HL-60 (cell line): Measurements from ENCODE around the gene GABBR2.

Experiments
- DNase-seq, 2 experiments: peaks; one replicate each; pipeline ENCODE4 v3.0.0-alpha.2; 2010 to 2020; ENCODE audit warnings: low read depth in 1 of 2, low spot score in 1 of 2
- H3K27ac ChIP-seq: fragments of 250-450 bp; sonication (Bioruptor Pico); replicated peaks from 2 replicates; pipeline ENCODE4 v1.5.1; 2020; ENCODE audit warnings: mild to moderate bottlenecking, moderate library complexity
- H3K27me3 ChIP-seq: fragments of 250-450 bp; sonication (Bioruptor Pico); 2 replicates; pipeline ENCODE4 v1.5.1; 2021; ENCODE audit warnings: mild to moderate bottlenecking, moderate library complexity; ENCODE audit not compliant: insufficient read depth, poor library complexity, severe bottlenecking
- H3K4me3 ChIP-seq: replicated peaks from 2 replicates; pipeline ENCODE4 v1.5.1; 2011; ENCODE audit warnings: mild to moderate bottlenecking, control low read depth, low read length; ENCODE audit not compliant: insufficient read depth
- CTCF ChIP-seq: IDR thresholded peaks from one replicate; pipeline ENCODE4 v1.5.1; 2011; ENCODE audit warnings: low read length, control low read depth, inconsistent platforms; ENCODE audit not compliant: insufficient read depth
- GABPA ChIP-seq: IDR thresholded peaks from 2 replicates; pipeline ENCODE4 v1.6.1; 2012; ENCODE audit warnings: low read depth
- POLR2AphosphoS5 ChIP-seq: IDR thresholded peaks from 2 replicates; pipeline ENCODE4 v1.6.1; 2012; ENCODE audit warnings: low read depth
- REST ChIP-seq: IDR thresholded peaks from 2 replicates; pipeline ENCODE4 v1.6.1; 2012; ENCODE audit warnings: low read depth; ENCODE audit not compliant: insufficient replicate concordance
- SPI1 ChIP-seq: IDR thresholded peaks from 2 replicates; pipeline ENCODE4 v1.6.1; 2012; ENCODE audit warnings: low read depth, mild to moderate bottlenecking, borderline replicate concordance

Gene GABBR2

GRCh38 chr9:98583417-98583816 lies 125.3 kb downstream of the GABBR2 start:
- Histone ChIP-seq H3K27me3 (peaks cover 28% of the 10 kb centered on the region), H3K27ac (no peak overlapping the region), H3K4me3 (no peak overlapping the region)
- DNase-seq, result no peak
- TF ChIP-seq CTCF (no peak), GABPA (no peak), SPI1 (no peak), REST (no peak), POLR2AphosphoS5 (no peak)

GRCh38 chr9:98580956-98581355 lies 127.8 kb downstream of the GABBR2 start:
- peaks cover 18% of the 10 kb centered on the region for H3K27me3 ChIP-seq
- no peak overlapping the region for H3K27ac ChIP-seq
- TF ChIP-seq GABPA (no peak), POLR2AphosphoS5 (no peak)
- DNase-seq, result no peak
- H3K4me3 ChIP-seq, result no peak overlapping the region

GRCh38 chr9:98579700-98580099 lies 129.0 kb downstream of the GABBR2 start:
- DNase-seq, result no peak
- no peak for TF ChIP-seq SPI1
- no peak for TF ChIP-seq CTCF
- TF ChIP-seq GABPA, result no peak
- TF ChIP-seq POLR2AphosphoS5, result no peak
- no peak for TF ChIP-seq REST
- no peak overlapping the region for H3K4me3 ChIP-seq
- peaks cover 18% of the 10 kb centered on the region for H3K27me3 ChIP-seq
- no peak overlapping the region for H3K27ac ChIP-seq

GRCh38 chr9:98577446-98577845 lies 131.3 kb downstream of the GABBR2 start:
- peaks cover 20% of the 10 kb centered on the region for H3K27me3 ChIP-seq
- no peak for TF ChIP-seq CTCF
- TF ChIP-seq POLR2AphosphoS5, result no peak
- no peak for TF ChIP-seq SPI1
- TF ChIP-seq REST, result no peak
- no peak for TF ChIP-seq GABPA
- DNase-seq, result no peak

More at GRCh38 chr9:98577446-98577845, 131.3 kb downstream of the GABBR2 start:
- H3K4me3 ChIP-seq, result no peak overlapping the region
- no peak overlapping the region for H3K27ac ChIP-seq
